Dermis blood vessel endothelial cell (primary cell): ENCODE measurements around the gene ANAPC16. TPM values are rescaled to one million over a fixed set of nuclear protein-coding genes. Genes with fewer than 3 reads are reported as not detected.
"Not testable (repeated sequence)": the region's sequence is repeated elsewhere in the genome, so short reads cannot be mapped to it uniquely, and the experiment has no call there.

Experiments used
- DNase-seq: peaks from one replicate; pipeline ENCODE4 v3.0.0; 2010
- total RNA-seq: library from RNA; depleted of rRNA; stranded (reverse); fragments of >200 nt; gene quantifications from 2 replicates; pipeline ENCODE4 v1.2.3, GENCODE V29; 2014

ANAPC16 gene
- total RNA-seq, 1 donor from 2014 or later, result 54.5 TPM

GRCh38 chr10:72245949-72246525 lies 30.2 kb downstream of the ANAPC16 start:
- DNase-seq, result no peak

GRCh38 chr10:72248468-72249151 lies 32.8 kb downstream of the ANAPC16 start:
- DNase-seq, result peak; percentile 95

- not testable (repeated sequence) for DNase-seq
Measured at GRCh38 chr10:72249176-72249862, 33.5 kb downstream of the ANAPC16 start.

- DNase-seq, result peak; percentile 25
Measured at GRCh38 chr10:72250666-72251065, 34.9 kb downstream of the ANAPC16 start.

- DNase-seq, result no peak
Measured at GRCh38 chr10:72251635-72252034, 35.8 kb downstream of the ANAPC16 start.

- no peak for DNase-seq
Measured at GRCh38 chr10:72252972-72253371, 37.2 kb downstream of the ANAPC16 start.

- no peak for DNase-seq
Measured at GRCh38 chr10:72253578-72253977, 37.8 kb downstream of the ANAPC16 start.

GRCh38 chr10:72254813-72255568 lies 39.2 kb downstream of the ANAPC16 start:
- peak; percentile 74 for DNase-seq

- no peak for DNase-seq
Measured at GRCh38 chr10:72255977-72256729, 40.3 kb downstream of the ANAPC16 start.

- no peak for DNase-seq
Measured at GRCh38 chr10:72257051-72257892, 41.5 kb downstream of the ANAPC16 start.

GRCh38 chr10:72258617-72259016 lies 42.8 kb downstream of the ANAPC16 start:
- no peak for DNase-seq

- no peak for DNase-seq
Measured at GRCh38 chr10:72259491-72260238, 43.9 kb downstream of the ANAPC16 start.

- DNase-seq, result peak; percentile 39
Measured at GRCh38 chr10:72260239-72260975, 44.6 kb downstream of the ANAPC16 start.

- DNase-seq, result no peak
Measured at GRCh38 chr10:72260976-72261783, 45.4 kb downstream of the ANAPC16 start.

- no peak for DNase-seq
Measured at GRCh38 chr10:72261784-72262404, 46.1 kb downstream of the ANAPC16 start.

GRCh38 chr10:72263613-72264241 lies 47.9 kb downstream of the ANAPC16 start:
- peak; percentile 66 for DNase-seq

GRCh38 chr10:72264536-72264935 lies 48.7 kb downstream of the ANAPC16 start:
- no peak for DNase-seq

GRCh38 chr10:72265508-72265907 lies 49.7 kb downstream of the ANAPC16 start:
- no peak for DNase-seq
